Smooth muscle cell (in vitro differentiated cells): ENCODE data around the gene SHC1. TPM values are rescaled to one million over a fixed set of nuclear protein-coding genes. Genes with fewer than 3 reads are reported as not detected.

ENCODE experiments used
- DNase-seq: peaks from one replicate; lab custom pipeline; 2025; ENCODE audit not compliant: unreplicated experiment; lab: John Stamatoyannopoulos, UW
- H2AFZ ChIP-seq: fragments of 200-600 bp; sonication (generic); 2 replicates; pipeline ENCODE4 v1.6.0; 2016; ENCODE audit warnings: antibody characterized with exemption, low read depth, mild to moderate bottlenecking
- H3F3A ChIP-seq: fragments of 200-600 bp; sonication (generic); 2 replicates; pipeline ENCODE4 v1.6.0; 2017; ENCODE audit warnings: antibody characterized with exemption, low read depth
- H3K27ac ChIP-seq: fragments of 200-600 bp; sonication (generic); 2 replicates; pipeline ENCODE4 v1.5.1; 2016; ENCODE audit warnings: low read depth, mild to moderate bottlenecking
- H3K27me3 ChIP-seq: fragments of 200-600 bp; sonication (generic); 2 replicates; pipeline ENCODE4 v1.6.1; 2016; ENCODE audit warnings: low read depth, mild to moderate bottlenecking
- H3K36me3 ChIP-seq: fragments of 200-600 bp; sonication (generic); 2 replicates; pipeline ENCODE4 v1.5.1; 2016; ENCODE audit warnings: low read depth
- H3K4me1 ChIP-seq: fragments of 200-600 bp; sonication (generic); 2 replicates; pipeline ENCODE4 v1.5.1; 2016; ENCODE audit warnings: low read depth
- H3K4me2 ChIP-seq: fragments of 200-600 bp; sonication (generic); 2 replicates; pipeline ENCODE4 v1.6.0; 2016; ENCODE audit warnings: mild to moderate bottlenecking
- H3K4me3 ChIP-seq: fragments of 200-600 bp; sonication (generic); 2 replicates; pipeline ENCODE4 v1.5.1; 2016; ENCODE audit warnings: mild to moderate bottlenecking
- H3K79me2 ChIP-seq: fragments of 200-600 bp; sonication (generic); 2 replicates; pipeline ENCODE4 v1.6.0; 2016; ENCODE audit warnings: low read depth, mild to moderate bottlenecking
- H3K9ac ChIP-seq: fragments of 200-600 bp; sonication (generic); 2 replicates; pipeline ENCODE4 v1.6.0; 2016; ENCODE audit warnings: low read depth
- H3K9me3 ChIP-seq: fragments of 200-600 bp; sonication (generic); replicated peaks from 2 replicates; pipeline ENCODE4 v1.5.1; 2016; ENCODE audit warnings: low read depth
- H4K20me1 ChIP-seq: fragments of 200-600 bp; sonication (generic); 2 replicates; pipeline ENCODE4 v1.6.0; 2016; ENCODE audit warnings: low read depth
- CTCF ChIP-seq: fragments of 200-600 bp; sonication (generic); IDR thresholded peaks from 2 replicates; pipeline ENCODE4 v1.5.1; 2017; ENCODE audit warnings: borderline replicate concordance, mild to moderate bottlenecking, antibody characterized with exemption; ENCODE audit not compliant: insufficient read depth, poor library complexity, severe bottlenecking
- WGBS: methylation state at CpG from one replicate; pipeline ENCODE4 v1.1.7; 2016; ENCODE audit warnings: low lambda C conversion rate; 5-methylcytosine and 5-hydroxymethylcytosine counted together
- polyA plus RNA-seq: library from polyadenylated mRNA; unstranded; fragments of >200 nt; fragmentation: Nextera tagmentation; extraction: Ambion mirVana; gene quantifications from 2 replicates; pipeline ENCODE4 v1.2.1, GENCODE V29; 2016
- total RNA-seq: library from RNA; depleted of rRNA; stranded (reverse); fragments of >200 nt; gene quantifications from 2 replicates; pipeline ENCODE4 v1.2.3, GENCODE V29; 2014

The SHC1 gene
- total and polyA plus RNA-seq, 2 experiments from 2014 or later = 207 to 249 TPM

GRCh38 chr1:154959426-154959780 lies 11.1 kb downstream of the SHC1 start:
- Histone ChIP-seq H3K4me2 (no peak overlapping the region), H4K20me1 (no peaks in the 10 kb centered on the region), H3K27ac (no peak overlapping the region), H3K36me3 (peaks cover 5% of the 10 kb centered on the region), H3K4me3 (no peak overlapping the region), H3K27me3 (no peaks in the 10 kb centered on the region), H3K4me1 (peaks cover 35% of the 10 kb centered on the region), H2AFZ (no peak overlapping the region), H3K79me2 (peaks cover 15% of the 10 kb centered on the region), H3F3A (peaks cover 4% of the 10 kb centered on the region), H3K9ac (no peak overlapping the region), H3K9me3 (no peaks in the 10 kb centered on the region)
- 95% methylated on average over 7 of the region's 7 CpGs for WGBS
- no peak for DNase-seq
- TF ChIP-seq CTCF = no peak

GRCh38 chr1:154958681-154959425 lies 11.7 kb downstream of the SHC1 start:
- no peak overlapping the region for H2AFZ ChIP-seq
- no peak overlapping the region for H3K4me2 ChIP-seq
- peaks cover 3% of the 10 kb centered on the region for H3F3A ChIP-seq
- peaks cover 35% of the 10 kb centered on the region for H3K4me1 ChIP-seq
- DNase-seq = no peak
- H3K9me3 ChIP-seq = no peaks in the 10 kb centered on the region
- peaks cover 5% of the 10 kb centered on the region for H3K36me3 ChIP-seq
- peaks cover under 1% of the 10 kb centered on the region for H4K20me1 ChIP-seq
- no peaks in the 10 kb centered on the region for H3K27me3 ChIP-seq
- no peak overlapping the region for H3K27ac ChIP-seq
- H3K79me2 ChIP-seq = peaks cover 20% of the 10 kb centered on the region
- no peak overlapping the region for H3K4me3 ChIP-seq
- 98% methylated on average over 16 of the region's 16 CpGs for WGBS
- no peak overlapping the region for H3K9ac ChIP-seq
- no peak for TF ChIP-seq CTCF

- Histone ChIP-seq H3K9ac (no peak overlapping the region), H3K4me2 (no peak overlapping the region), H3K4me3 (no peak overlapping the region), H3K9me3 (no peaks in the 10 kb centered on the region), H3K4me1 (peaks cover 33% of the 10 kb centered on the region), H3K79me2 (peaks cover 25% of the 10 kb centered on the region), H3F3A (peaks cover 2% of the 10 kb centered on the region), H4K20me1 (peaks cover 9% of the 10 kb centered on the region), H3K36me3 (no peaks in the 10 kb centered on the region), H3K27ac (no peak overlapping the region), H3K27me3 (no peaks in the 10 kb centered on the region), H2AFZ (no peak overlapping the region)
- 97% methylated on average over 2 of the region's 2 CpGs for WGBS
- DNase-seq = no peak
- no peak for TF ChIP-seq CTCF
These were observed 12.5 kb downstream of the SHC1 start for GRCh38 chr1:154958036-154958435.

GRCh38 chr1:154957091-154957657 lies 13.4 kb downstream of the SHC1 start:
- no peak overlapping the region for H2AFZ ChIP-seq
- H4K20me1 ChIP-seq = peaks cover 17% of the 10 kb centered on the region
- peaks cover 26% of the 10 kb centered on the region for H3K4me1 ChIP-seq
- H3K4me3 ChIP-seq = no peak overlapping the region
- H3K27me3 ChIP-seq = no peaks in the 10 kb centered on the region
- no peaks in the 10 kb centered on the region for H3F3A ChIP-seq
- no peak for TF ChIP-seq CTCF
- H3K36me3 ChIP-seq = no peaks in the 10 kb centered on the region
- H3K9ac ChIP-seq = no peak overlapping the region
- 70% methylated on average over 9 of the region's 9 CpGs for WGBS
- peak overlapping the region; percentile 91 for H3K27ac ChIP-seq
- no peaks in the 10 kb centered on the region for H3K9me3 ChIP-seq
- no peak for DNase-seq
- peaks cover 25% of the 10 kb centered on the region for H3K79me2 ChIP-seq
- peak overlapping the region; percentile 89 for H3K4me2 ChIP-seq
